HG02798 (cell line): Measurements from ENCODE around the gene KCNB1.
"Not testable (repeated sequence)": the region's sequence is repeated elsewhere in the genome, so short reads cannot be mapped to it uniquely, and the experiment has no call there.

ENCODE experiments used
- ATAC-seq: cut with Tn5 transposase; IDR thresholded peaks from one replicate; pipeline ENCODE4 v1.9.1; 2021; ENCODE audit warnings: mild to moderate bottlenecking; ENCODE audit not compliant: unreplicated experiment, poor library complexity

KCNB1 gene

GRCh38 chr20:49338061-49338460, 144.4 kb downstream of the KCNB1 start:
- ATAC-seq: no peak

GRCh38 chr20:49337357-49337756, 145.1 kb downstream of the KCNB1 start:
- no peak for ATAC-seq

GRCh38 chr20:49336786-49337185, 145.7 kb downstream of the KCNB1 start:
- ATAC-seq: no peak

GRCh38 chr20:49335476-49335875, 147.0 kb downstream of the KCNB1 start:
- no peak for ATAC-seq

- ATAC-seq: no peak
These were observed 151.5 kb downstream of the KCNB1 start for GRCh38 chr20:49330701-49331615.

DNA sequence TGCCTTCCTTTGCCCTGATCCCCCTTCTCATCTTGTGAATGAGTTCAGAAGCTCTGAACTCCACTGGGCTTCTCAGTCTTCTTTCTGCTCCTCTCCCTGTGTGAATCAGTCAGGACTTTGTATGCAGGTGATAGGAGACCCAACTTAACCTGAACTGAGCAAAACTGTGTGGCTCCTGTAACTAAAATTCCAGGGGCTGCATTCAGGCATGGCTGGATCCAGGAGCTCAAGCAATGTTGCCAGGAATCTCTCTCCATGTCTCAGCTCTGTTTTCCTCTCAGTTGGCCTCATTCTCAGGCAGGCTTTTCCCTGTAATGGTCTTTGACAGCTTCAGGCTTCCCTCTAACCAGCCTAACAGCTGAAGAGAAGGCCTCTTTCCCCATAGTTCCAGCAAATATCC, 153.7 kb downstream of the KCNB1 start:
- no peak for ATAC-seq

DNA sequence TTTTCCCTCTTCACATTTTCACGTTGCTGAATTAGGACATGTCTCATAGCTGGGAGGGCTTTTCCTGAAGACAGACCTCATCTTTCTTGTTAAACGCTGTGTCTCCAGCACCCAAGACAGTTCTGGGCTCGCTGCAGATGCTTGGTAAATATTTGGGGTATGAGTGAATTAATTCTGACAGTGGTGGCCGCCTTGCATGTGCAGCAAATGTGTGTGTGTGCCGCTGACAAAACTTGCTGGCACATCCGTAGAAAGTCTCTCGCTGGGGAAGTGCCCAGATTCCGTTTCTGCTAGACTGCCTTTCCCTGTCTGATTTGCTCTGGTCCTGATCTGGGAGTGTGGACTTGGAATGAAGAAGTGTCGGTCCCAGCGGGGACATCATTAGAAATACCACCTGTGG, 156.4 kb downstream of the KCNB1 start:
- ATAC-seq: no peak

GRCh38 chr20:49324306-49324705, 158.2 kb downstream of the KCNB1 start:
- ATAC-seq: no peak

GRCh38 chr20:49323622-49324238, 158.7 kb downstream of the KCNB1 start:
- no peak for ATAC-seq

- no peak for ATAC-seq
These were observed 162.0 kb downstream of the KCNB1 start for GRCh38 chr20:49320460-49320859.

GRCh38 chr20:49319208-49319809, 163.2 kb downstream of the KCNB1 start:
- no peak for ATAC-seq

- no peak for ATAC-seq
These were observed 163.8 kb downstream of the KCNB1 start for GRCh38 chr20:49318430-49319207.

- ATAC-seq: no peak
These were observed 164.4 kb downstream of the KCNB1 start for GRCh38 chr20:49318091-49318429.

DNA sequence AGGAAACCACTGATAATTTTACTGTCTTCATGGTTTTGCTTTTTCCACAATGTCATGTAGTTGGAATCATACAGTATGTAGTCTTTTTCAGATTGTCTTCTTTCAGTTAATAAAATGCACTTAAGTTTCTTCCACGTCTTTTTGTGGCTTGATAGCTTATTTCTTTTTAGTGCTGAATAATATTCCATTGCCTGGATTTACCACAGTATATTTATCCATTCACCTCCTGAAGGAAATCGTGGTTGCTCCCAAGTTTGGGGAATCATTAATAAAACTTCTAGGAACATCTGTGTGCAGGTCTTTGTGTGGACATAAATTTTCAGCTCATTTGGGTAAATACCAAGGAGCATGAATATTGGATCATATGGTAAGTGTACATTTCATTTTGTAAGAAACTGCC, 165.8 kb downstream of the KCNB1 start:
- ATAC-seq: no peak

GRCh38 chr20:49315580-49315979, 166.9 kb downstream of the KCNB1 start:
- no peak for ATAC-seq

DNA sequence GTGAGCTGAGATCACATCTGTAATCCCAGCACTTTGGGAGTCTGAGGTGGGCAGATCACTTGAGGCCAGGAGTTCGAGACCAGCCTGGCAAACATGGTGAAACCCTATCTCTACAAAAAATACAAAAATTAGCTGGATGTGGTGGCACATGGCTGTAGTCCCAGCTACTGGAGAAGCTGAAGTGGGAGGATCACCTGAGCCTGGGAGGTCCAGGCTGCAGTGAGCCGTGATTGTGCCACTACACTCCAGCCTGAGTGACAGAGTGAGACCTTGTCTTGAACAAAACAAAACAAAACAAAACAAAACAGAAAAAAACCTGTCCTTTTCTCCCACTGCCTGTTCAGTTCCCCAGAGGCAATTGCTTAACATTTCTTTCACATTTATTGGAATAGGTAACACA, 168.4 kb downstream of the KCNB1 start:
- not testable (repeated sequence) for ATAC-seq
